ENCODE results near the gene PLXNC1.
"Not testable (repeated sequence)": the region's sequence is repeated elsewhere in the genome, so short reads cannot be mapped to it uniquely, and the experiment has no call there.

PLXNC1 gene

DNA sequence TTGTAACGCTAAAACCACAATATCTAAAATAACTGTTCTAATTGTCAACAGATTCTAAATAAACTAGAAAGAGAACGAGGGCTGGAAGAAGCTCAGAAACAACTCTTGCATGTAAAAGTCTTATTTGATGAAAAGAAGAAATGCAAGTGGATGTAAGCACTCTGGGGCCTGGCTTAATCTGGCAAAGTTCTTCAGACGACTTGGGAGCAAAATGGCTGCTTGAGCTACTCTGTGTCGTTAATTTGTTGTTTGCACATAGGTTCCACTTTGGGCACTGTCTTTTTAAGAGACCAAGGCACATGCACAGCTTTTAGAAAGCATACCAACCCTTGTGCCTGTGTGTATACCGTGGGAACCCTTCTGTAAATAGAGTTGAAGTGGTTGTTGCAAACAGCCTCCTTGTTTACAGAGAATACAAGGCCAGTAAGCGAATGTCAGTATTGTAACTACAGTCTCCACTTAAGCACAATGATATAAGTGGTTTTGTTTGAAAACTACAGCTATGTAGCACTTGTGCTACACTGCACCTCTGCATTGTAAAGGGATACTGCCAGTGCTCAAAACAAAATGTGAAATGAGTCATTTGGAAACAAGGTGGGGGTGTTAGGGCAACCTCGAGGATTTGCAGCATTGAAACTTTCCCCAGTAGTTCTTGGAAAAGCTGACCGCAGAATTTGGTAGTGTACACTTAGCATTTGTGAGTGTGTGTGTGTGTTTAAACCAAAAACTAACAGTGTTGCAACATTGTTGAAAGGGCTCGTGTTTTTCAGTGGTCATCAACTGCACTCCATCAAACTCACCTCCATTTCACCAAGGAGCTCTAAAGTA lies 157.0 kb downstream of the PLXNC1 start:
- no peak for DNase-seq

GRCh38 chr12:94308612-94309011 lies 160.2 kb downstream of the PLXNC1 start:
- DNase-seq: no peak

DNA sequence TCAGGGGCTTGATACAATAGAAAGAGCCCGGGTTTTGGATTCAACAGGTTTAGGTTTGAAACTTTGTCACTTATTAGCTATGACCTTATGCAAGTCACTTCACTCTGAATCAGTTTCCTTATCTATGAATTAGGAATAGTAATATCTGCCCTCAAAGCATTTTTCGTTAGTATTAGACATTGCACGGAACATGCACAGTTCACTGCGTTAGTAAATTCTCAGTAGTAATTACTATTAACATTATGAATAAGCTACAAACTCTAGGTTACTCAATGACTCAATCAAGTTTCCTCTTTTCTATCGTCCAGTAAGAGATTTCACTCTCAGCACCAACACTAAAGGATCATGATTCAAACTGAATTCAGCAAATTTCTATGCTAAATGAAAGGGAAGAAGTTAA lies 161.0 kb downstream of the PLXNC1 start:
- DNase-seq: no peak

GRCh38 chr12:94312378-94312777 lies 164.0 kb downstream of the PLXNC1 start:
- DNase-seq: no peak

GRCh38 chr12:94316600-94316999 lies 168.2 kb downstream of the PLXNC1 start:
- not testable (repeated sequence) for DNase-seq

DNA sequence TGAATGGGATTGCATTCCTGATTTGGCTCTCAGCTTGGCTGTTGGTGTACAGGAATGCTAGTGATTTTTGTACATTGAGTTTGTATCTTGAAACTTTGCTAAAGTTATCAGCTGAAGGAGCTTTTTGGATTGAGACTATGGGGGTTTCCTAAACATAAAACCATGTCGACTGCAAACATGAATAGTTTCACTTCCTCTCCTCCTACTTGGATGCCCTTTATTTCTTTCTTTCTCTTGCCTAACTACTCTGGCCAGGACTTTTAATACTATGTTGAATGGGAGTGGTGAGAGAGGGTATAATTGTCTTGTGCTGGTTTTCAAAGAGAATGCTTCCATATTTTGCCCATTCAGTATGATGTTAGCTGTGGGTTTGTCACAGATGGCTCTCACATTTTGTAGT lies 169.8 kb downstream of the PLXNC1 start:
- no peak for DNase-seq

DNA sequence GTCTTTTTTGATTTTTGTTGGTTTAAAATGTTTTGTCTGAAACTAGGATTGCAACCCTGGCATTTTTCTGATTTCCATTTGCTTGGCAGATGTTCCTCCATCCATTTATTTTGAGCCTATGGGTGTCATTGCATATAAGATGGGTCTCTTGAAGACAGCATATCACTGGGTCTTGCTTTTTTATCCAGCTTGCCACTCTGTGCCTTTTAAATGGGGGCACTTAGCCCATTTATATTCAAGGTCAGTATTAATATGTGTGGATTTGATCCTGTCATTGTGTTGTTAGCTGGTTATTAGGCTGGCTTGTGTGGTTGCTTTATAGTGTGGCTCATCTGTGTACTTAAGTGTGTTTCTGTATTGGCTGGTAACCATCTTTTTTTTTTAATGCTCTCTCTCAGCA lies 171.7 kb downstream of the PLXNC1 start:
- DNase-seq: no peak

GRCh38 chr12:94322346-94322745 lies 174.0 kb downstream of the PLXNC1 start:
- no peak for DNase-seq

GRCh38 chr12:94326234-94326633 lies 177.9 kb downstream of the PLXNC1 start:
- DNase-seq: no peak

GRCh38 chr12:94326727-94327126 lies 178.3 kb downstream of the PLXNC1 start:
- DNase-seq: no peak

DNA sequence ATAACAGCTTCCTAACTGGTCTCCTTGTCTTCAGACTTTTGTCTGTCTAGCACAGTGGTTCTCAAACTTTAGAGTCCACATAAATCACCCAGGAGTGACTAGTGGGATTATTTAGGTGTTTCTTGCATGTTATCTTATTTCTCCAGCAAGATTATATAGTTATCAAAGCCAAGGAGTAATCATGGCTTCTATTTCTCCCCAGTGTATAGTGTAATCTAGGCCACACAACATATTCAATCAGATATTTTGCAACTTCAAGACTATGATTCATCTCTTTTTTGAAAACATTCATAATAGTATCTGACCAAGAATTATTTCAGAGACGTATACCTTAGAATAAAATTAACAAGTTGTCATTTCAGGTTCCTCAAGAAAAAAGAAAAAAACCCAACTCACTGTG lies 179.4 kb downstream of the PLXNC1 start:
- DNase-seq: no peak

GRCh38 chr12:94329366-94329765 lies 181.0 kb downstream of the PLXNC1 start:
- DNase-seq: no peak

DNA sequence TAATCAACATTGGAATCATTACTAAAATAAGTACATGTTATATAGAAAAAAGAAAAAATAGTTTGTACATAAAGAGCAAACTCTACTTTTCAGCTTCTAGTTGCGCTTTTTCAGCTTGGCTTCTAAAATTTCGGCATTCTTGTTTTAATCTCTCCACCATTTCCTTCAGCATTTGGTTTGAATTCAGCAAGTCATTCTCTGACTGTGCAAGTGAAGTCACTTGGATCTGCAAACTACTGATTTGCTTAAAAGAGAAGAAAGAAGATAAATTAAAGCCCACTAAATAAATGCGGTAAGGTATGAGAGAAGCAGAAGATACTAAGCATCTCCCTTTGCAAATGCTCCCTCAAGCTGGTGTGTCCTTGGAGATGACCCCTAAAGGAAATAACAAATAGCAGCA lies 185.0 kb downstream of the PLXNC1 start:
- DNase-seq: no peak

GRCh38 chr12:94336211-94336925 lies 188.0 kb downstream of the PLXNC1 start:
- no peak for DNase-seq

GRCh38 chr12:94338006-94338794 lies 189.8 kb downstream of the PLXNC1 start:
- DNase-seq: no peak

DNA sequence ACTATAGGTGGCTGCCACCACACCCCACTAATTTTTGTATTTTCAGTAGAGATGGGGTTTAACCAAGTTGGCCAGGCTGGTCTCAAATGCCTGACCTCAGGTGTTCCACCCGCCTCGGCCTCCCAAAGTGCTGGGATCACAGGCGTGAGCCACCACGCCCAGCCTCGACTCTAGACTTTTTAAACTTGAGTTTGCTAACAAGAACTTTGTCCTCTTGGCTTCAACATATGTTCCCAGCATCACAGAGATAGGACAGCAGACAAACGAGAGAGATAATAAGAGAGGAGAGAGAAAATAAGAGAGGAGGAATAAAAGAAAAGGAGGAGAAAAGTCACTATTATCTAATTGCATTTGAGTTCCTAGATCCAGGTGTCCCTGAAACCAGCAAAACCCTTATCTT lies 192.2 kb downstream of the PLXNC1 start:
- no peak for DNase-seq

DNA sequence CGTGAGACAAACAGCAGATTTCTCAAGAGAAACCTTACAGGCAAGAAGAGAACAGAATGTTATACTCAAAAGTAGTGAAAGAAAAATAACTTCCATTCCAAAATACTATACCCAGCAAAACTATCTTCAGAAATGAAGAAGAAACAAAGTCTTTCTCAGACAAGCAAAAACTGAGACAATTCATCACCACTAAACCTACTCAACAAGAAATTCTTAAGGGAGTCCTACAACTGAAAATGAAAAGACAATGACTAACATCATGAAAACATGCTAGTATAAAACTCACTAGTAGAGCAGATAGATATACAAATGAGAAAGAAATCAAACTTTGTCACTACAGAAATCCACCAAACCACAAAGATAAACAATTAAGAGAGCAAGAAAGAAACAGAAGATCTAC lies 204.8 kb downstream of the PLXNC1 start:
- DNase-seq: no peak

Data from NCI-H526 (cell line).